Right forelimb (tissue), 1 donor: ENCODE measurements around the gene HOXA3.

Experiments used
- DNase-seq: peaks from one replicate; pipeline ENCODE4 v3.0.0-alpha.2; 2018

Gene HOXA3

GRCh38 chr7:27142580-27143022 lies 9.8 kb downstream of the HOXA3 start:
- DNase-seq, result peak; percentile 50

GRCh38 chr7:27141923-27142579 lies 10.3 kb downstream of the HOXA3 start:
- DNase-seq, result peak; percentile 61

- DNase-seq, result peak; percentile 32
Measured at GRCh38 chr7:27141137-27141922, 11.1 kb downstream of the HOXA3 start.

GRCh38 chr7:27140126-27140857 lies 12.1 kb downstream of the HOXA3 start:
- peak; percentile 45 for DNase-seq

GRCh38 chr7:27139334-27140125 lies 12.9 kb downstream of the HOXA3 start:
- DNase-seq, result peak; percentile 61

- DNase-seq, result peak; percentile 22
Measured at GRCh38 chr7:27138985-27139333, 13.4 kb downstream of the HOXA3 start.

GRCh38 chr7:27138472-27138871 lies 13.9 kb downstream of the HOXA3 start:
- DNase-seq, result peak; percentile 41

- peak; percentile 36 for DNase-seq
Measured at GRCh38 chr7:27137640-27138315, 14.6 kb downstream of the HOXA3 start.

- DNase-seq, result peak; percentile 52
Measured at GRCh38 chr7:27134392-27134791, 18.0 kb downstream of the HOXA3 start.

- peak; percentile 40 for DNase-seq
Measured at GRCh38 chr7:27133409-27134231, 18.8 kb downstream of the HOXA3 start.

GRCh38 chr7:27132978-27133377 lies 19.4 kb downstream of the HOXA3 start:
- no peak for DNase-seq

- no peak for DNase-seq
Measured at GRCh38 chr7:27132214-27132613, 20.2 kb downstream of the HOXA3 start.

- DNase-seq, result peak; percentile 28
Measured at GRCh38 chr7:27131390-27131819, 21.0 kb downstream of the HOXA3 start.

- peak; percentile 95 for DNase-seq
Measured at GRCh38 chr7:27130540-27131389, 21.6 kb downstream of the HOXA3 start, which contains the start of gene HOXA4. HOXA4 (minus strand) TSS chr7:27130757; CDS start chr7:27130733, 24 bp downstream.

- DNase-seq, result peak; percentile 65
Measured at GRCh38 chr7:27129729-27130539, 22.4 kb downstream of the HOXA3 start.

- peak; percentile 39 for DNase-seq
Measured at GRCh38 chr7:27128776-27129728, 23.3 kb downstream of the HOXA3 start.

- peak; percentile 54 for DNase-seq
Measured at GRCh38 chr7:27128034-27128433, 24.3 kb downstream of the HOXA3 start.
